Ishikawa (cell line): ENCODE measurements around the gene SEL1L.

Experiments
- CREB1 ChIP-seq: IDR thresholded peaks from 2 replicates; pipeline ENCODE4 v1.6.1; 2012; ENCODE audit warnings: low read depth
- RAD21 ChIP-seq: IDR thresholded peaks from 2 replicates; pipeline ENCODE4 v1.6.1; 2012; ENCODE audit warnings: low read depth
- TAF1 ChIP-seq: IDR thresholded peaks from 2 replicates; pipeline ENCODE4 v1.6.1; 2012; ENCODE audit warnings: low read depth, mild to moderate bottlenecking
- YY1 ChIP-seq: IDR thresholded peaks from 2 replicates; pipeline ENCODE4 v1.6.1; 2012; ENCODE audit warnings: low read depth

GRCh38 chr14:81466854-81467253 is 66.8 kb downstream of the SEL1L start:
- no peak for TF ChIP-seq YY1
- TF ChIP-seq TAF1 = no peak
- TF ChIP-seq RAD21 = no peak
- TF ChIP-seq CREB1 = no peak
